ENCODE data around the gene PPARD.

The PPARD gene

DNA sequence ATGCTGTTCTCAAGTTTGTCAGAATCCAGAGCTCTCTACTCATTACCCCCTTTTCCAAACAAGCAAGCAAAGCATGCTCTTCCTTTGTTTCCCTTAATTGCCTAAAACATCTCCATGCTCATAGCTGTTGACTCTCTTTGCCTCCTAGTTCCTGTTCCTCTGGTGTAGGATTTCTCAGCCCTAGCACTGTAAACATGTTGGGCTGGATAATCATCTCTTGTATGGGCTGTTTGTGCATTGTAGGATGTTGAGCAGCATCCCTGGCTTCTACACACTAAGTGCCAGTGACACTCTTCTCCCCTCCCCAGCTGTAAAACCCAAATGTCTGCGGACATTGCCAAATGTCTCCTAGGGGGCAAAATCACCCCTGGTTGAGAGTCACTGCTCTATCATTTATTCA is 14.0 kb downstream of the PPARD start:
- Mint-ChIP-seq H3K9me3 (no peaks in the 10 kb centered on the region), H3K4me3 (no peak overlapping the region), H3K36me3 (peaks cover 40% of the 10 kb centered on the region), H3K27me3 (no peaks in the 10 kb centered on the region), H3K4me1 (peaks cover 29% of the 10 kb centered on the region), H3K27ac (peak overlapping the region; percentile 18)
- no peak for ATAC-seq (ENCODE audit: low read depth)
- DNase-seq (ENCODE audit: low spot score in 2 of 2): no peak

DNA sequence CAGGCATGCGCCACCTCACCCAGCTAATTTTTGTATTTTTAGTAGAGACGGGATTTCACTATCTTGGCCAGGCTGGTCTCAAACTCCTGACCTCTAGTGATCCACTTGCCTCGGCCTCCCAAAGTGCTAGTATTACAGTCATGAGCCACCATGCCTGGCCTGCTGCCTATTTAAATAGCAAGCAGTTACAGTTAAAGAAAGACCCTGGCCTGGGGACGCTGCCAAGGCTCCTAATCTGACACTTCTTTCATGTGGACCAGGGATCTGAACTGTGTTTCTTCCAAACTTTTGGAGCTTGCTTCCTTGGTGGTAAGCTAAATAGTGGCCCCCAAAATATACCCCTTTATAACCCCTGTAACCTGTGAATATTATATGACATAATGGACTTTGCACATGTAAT is 15.3 kb downstream of the PPARD start:
- Mint-ChIP-seq H3K4me3 (no peak overlapping the region), H3K27ac (no peak overlapping the region), H3K4me1 (peaks cover 37% of the 10 kb centered on the region), H3K9me3 (no peaks in the 10 kb centered on the region), H3K27me3 (no peaks in the 10 kb centered on the region), H3K36me3 (peaks cover 38% of the 10 kb centered on the region)
- DNase-seq (ENCODE audit: low spot score in 2 of 2) (no peak), ATAC-seq (ENCODE audit: low read depth) (no peak)

DNA sequence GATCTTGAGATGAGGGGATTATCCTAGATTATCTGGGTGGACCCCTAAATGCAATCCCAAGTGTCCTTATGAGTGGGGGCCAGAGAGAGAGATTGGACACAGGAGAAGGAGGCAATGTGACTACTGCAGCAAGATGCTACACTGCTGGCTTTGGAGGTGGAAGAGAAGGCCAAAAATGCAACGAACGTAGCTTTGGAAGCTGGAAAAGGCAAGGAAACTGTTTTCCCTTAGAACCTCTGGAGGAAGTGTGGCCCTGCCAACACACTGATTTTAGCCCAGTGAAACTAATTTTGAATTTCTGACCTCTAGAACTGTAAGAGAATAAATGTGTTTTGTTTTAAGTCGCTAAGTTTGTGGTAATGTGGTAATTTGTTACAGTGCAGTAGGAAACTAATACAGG is 15.7 kb downstream of the PPARD start:
- no peaks in the 10 kb centered on the region for H3K9me3 Mint-ChIP-seq
- H3K4me1 Mint-ChIP-seq: peaks cover 37% of the 10 kb centered on the region
- peaks cover 36% of the 10 kb centered on the region for H3K36me3 Mint-ChIP-seq
- no peaks in the 10 kb centered on the region for H3K27me3 Mint-ChIP-seq
- ATAC-seq (ENCODE audit: low read depth): no peak
- H3K4me3 Mint-ChIP-seq: no peak overlapping the region
- no peak overlapping the region for H3K27ac Mint-ChIP-seq
- DNase-seq (ENCODE audit: low spot score in 2 of 2): no peak

DNA sequence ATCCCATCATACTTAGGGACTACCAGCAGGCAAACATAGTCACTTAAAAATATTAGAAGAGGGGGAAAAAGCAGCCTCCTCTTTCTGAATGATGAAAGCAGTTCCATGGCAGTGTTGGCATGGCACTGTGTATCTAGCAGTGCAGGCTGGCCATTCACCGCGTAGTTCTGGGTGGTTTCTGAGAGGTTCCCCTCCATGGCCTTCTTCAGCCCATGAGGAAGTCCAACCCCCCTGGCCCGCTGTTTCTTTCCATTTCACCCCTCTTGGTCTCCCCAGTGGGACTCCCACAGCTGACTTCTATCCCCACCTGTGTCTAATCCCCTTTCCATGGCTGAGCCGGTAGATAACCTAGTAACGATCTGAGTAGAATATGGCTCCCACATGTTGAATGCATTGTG is 17.0 kb downstream of the PPARD start:
- no peaks in the 10 kb centered on the region for H3K27me3 Mint-ChIP-seq
- no peak overlapping the region for H3K4me3 Mint-ChIP-seq
- no peaks in the 10 kb centered on the region for H3K9me3 Mint-ChIP-seq
- peaks cover 35% of the 10 kb centered on the region for H3K36me3 Mint-ChIP-seq
- H3K27ac Mint-ChIP-seq: no peak overlapping the region
- peaks cover 41% of the 10 kb centered on the region for H3K4me1 Mint-ChIP-seq
- no peak for ATAC-seq (ENCODE audit: low read depth)
- DNase-seq (ENCODE audit: low spot score in 2 of 2): no peak

DNA sequence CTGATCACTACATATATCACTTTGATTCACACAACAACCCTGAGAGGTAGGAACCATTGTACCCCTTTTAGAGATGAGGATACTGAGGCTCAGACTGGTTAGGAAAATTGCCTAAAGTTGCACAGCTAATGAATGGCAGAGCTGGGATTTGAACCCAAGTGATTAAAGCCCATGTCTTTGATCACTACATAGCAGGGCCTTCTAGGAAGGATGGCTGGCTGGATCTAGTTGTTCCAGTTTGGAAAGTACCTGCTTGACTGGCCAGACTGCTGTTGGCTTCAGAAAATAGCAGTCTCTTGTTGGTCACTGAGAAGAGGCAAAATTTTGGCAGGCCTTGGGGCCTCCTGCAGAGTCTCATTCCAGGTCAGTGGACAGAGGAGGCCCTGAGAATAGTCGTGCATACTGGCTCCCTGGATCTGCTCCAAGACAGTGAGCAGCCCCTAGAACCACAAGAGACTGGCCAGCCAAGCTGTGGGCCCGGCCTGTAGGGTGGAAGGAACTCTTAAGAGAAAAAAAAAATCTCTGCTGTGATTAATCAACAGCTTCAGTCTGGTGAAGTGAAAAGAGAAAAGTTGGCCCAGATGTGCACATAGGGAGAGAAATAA is 17.5 kb downstream of the PPARD start:
- no peaks in the 10 kb centered on the region for H3K9me3 Mint-ChIP-seq
- H3K27me3 Mint-ChIP-seq: no peaks in the 10 kb centered on the region
- ATAC-seq (ENCODE audit: low read depth) (no peak), DNase-seq (ENCODE audit: low spot score in 2 of 2) (no peak)
- peaks cover 35% of the 10 kb centered on the region for H3K36me3 Mint-ChIP-seq
- no peak overlapping the region for H3K4me3 Mint-ChIP-seq
- no peak overlapping the region for H3K27ac Mint-ChIP-seq
- peaks cover 41% of the 10 kb centered on the region for H3K4me1 Mint-ChIP-seq

DNA sequence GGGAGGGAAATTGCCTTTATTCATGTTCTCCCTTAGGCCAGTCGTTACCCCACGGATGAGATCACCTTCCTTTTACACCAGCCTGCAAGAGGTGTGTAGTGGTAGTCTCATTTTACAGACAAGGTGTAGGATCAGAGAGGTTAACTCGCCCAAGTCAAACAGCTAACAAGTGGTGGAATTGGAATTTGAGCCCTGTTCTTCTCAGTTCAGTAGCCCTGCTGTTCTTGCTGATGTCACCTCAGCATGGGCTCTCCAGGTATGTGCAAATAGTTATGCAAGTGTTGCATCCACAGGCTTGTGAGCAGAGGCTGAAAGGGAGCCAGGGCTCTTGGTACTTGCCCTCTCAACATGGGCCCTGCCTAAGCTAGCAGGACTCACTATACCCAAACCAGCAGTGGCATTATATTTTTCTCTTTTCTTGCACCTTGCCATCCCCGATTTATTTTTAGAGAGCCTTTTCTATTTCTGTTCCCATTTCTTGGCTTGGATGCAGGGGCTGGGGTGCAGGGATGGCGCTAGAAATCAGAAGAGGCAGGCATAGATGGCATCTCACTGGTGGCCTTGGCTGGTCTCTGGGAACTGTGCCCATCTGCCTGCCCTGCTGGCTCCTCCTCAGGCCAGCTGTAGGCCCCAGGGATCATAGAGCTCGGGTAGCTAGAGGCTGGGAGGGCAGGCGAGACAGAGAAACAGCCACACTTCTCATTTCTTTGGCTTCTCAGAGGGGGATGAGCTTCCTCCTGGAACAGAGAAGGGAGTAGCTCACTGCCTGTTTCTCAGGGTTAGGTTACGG is 18.2 kb downstream of the PPARD start:
- Mint-ChIP-seq H3K27ac (peak overlapping the region; percentile 50), H3K4me3 (no peak overlapping the region), H3K27me3 (no peaks in the 10 kb centered on the region), H3K36me3 (peaks cover 34% of the 10 kb centered on the region), H3K4me1 (peaks cover 41% of the 10 kb centered on the region), H3K9me3 (no peaks in the 10 kb centered on the region)
- no peak for ATAC-seq (ENCODE audit: low read depth)
- DNase-seq (ENCODE audit: low spot score in 2 of 2): no peak

DNA sequence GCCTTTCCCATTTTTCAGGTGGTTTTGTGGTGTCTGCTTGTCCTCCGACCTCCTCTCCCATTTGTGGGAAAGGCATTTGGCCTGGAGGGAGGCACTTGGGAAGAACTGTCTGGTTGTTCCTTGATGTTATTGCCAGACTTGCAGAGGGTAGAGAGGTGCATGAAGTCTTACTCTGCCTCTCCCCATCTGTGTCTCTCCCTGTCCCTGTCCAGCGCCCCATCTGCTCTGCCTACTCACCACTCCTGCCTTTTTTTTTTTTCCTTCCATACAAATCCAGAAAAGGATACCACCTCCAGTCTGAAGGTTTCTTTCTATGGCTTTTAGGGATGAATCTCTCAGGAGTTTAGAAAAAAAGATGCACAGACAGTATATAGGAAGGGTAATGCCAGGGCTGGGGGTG is 19.8 kb downstream of the PPARD start:
- no peak for DNase-seq (ENCODE audit: low spot score in 2 of 2)
- H3K27me3 Mint-ChIP-seq: no peaks in the 10 kb centered on the region
- no peak for ATAC-seq (ENCODE audit: low read depth)
- no peak overlapping the region for H3K4me3 Mint-ChIP-seq
- H3K9me3 Mint-ChIP-seq: peaks cover 3% of the 10 kb centered on the region
- peaks cover 44% of the 10 kb centered on the region for H3K4me1 Mint-ChIP-seq
- peaks cover 34% of the 10 kb centered on the region for H3K36me3 Mint-ChIP-seq
- H3K27ac Mint-ChIP-seq: peak overlapping the region; percentile 47

DNA sequence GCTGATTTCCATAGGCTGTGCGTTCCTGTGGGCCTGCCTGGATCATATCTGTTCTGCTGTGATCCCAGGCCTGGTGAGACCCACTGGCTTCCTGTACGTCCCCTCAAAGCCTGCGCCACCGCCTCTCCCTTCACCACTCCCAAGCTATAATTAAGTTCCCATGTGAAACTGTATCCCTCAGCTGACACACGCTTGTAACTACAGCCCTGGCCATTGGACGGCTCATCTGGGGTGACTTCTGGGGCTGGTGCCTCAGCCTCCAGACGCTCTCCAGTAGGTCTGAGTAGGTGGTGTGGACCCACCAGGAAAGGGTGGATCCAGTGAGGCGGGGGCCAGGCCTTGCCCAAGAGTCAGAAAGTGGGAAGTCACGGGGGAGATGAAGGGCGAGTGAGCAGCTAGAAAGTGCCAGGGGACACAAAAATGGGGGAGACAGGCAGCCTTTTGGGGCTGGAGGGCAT is 21.0 kb downstream of the PPARD start:
- no peak for ATAC-seq (ENCODE audit: low read depth)
- Mint-ChIP-seq H3K9me3 (peaks cover 3% of the 10 kb centered on the region), H3K4me3 (no peak overlapping the region), H3K4me1 (peaks cover 41% of the 10 kb centered on the region), H3K27ac (no peak overlapping the region), H3K27me3 (no peaks in the 10 kb centered on the region), H3K36me3 (peaks cover 34% of the 10 kb centered on the region)
- DNase-seq (ENCODE audit: low spot score in 2 of 2): no peak

DNA sequence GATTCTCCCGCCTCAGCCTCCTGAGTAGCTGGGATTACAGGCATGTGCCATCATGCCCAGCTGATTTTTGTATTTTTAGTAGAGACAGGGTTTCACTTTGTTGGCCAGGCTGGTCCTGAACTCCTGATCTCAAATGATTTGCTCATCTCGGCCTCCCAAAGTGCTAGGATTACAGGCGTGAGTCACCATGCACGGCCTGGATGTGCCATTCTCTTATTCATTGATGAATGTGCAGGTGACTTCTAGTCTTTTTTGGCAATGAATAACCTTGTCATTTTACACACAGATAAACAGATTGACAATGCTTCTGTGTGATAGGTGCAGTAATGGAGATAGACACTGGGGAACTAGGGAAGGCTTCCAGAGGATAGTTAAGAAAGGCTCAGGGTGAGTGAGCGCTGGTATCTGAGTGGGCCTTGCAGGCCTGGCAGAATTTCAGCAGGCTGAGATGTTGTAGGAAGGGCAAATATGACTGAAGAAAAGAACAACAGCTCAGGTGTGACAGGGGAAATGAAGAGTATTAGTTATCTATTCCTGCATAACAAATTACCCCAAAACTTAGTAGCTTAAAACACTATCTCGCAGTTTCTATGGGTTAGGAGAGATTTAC is 23.3 kb downstream of the PPARD start:
- H3K36me3 Mint-ChIP-seq: peaks cover 30% of the 10 kb centered on the region
- no peak for ATAC-seq (ENCODE audit: low read depth)
- peaks cover 3% of the 10 kb centered on the region for H3K9me3 Mint-ChIP-seq
- no peak overlapping the region for H3K4me3 Mint-ChIP-seq
- no peak for DNase-seq (ENCODE audit: low spot score in 2 of 2)
- H3K4me1 Mint-ChIP-seq: peaks cover 51% of the 10 kb centered on the region
- H3K27ac Mint-ChIP-seq: peak overlapping the region; percentile 4
- H3K27me3 Mint-ChIP-seq: no peaks in the 10 kb centered on the region

DNA sequence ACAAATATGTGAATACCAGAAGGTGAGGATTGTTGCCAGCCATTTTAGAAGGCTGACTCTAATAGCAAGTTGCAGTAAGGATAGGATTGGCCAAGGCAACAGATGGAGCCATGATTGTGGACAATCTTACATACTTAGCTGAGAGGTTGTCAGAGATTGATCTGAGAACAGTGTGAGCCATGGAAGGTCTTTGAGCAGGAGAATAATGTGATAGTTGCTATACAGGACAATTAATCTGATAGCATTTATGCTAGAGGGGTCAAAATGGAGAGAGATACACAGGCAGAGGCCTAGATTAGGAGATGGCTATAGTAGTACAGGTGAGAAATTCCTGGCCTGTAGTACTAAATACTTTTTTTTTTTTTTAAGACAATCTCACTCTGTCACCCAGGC is 23.8 kb downstream of the PPARD start:
- Mint-ChIP-seq H3K27ac (no peak overlapping the region), H3K9me3 (peaks cover 3% of the 10 kb centered on the region), H3K27me3 (no peaks in the 10 kb centered on the region), H3K36me3 (peaks cover 27% of the 10 kb centered on the region), H3K4me3 (no peak overlapping the region), H3K4me1 (peaks cover 53% of the 10 kb centered on the region)
- ATAC-seq (ENCODE audit: low read depth) (no peak), DNase-seq (ENCODE audit: low spot score in 2 of 2) (no peak)

DNA sequence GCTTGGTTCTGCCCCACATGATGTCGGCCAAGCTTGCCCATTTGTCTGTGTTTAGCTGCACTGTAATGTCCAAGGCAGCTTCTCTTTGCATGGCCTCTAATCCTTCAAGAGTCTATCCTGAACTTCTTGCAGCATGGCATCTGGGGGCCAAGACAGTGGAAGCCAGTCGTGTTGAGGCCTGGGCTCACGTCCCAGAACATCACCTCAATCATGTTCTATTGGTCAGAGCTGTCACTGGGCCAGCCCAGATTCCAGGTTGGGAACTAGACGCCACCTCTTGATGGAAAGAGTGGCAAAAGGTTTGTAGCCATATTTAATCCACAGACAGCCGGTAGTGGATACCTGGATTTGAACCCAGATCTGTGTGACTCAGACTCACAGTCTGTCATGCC is 25.3 kb downstream of the PPARD start:
- Mint-ChIP-seq H3K4me3 (no peak overlapping the region), H3K9me3 (peaks cover 3% of the 10 kb centered on the region), H3K36me3 (peaks cover 24% of the 10 kb centered on the region), H3K27me3 (no peaks in the 10 kb centered on the region), H3K4me1 (peaks cover 49% of the 10 kb centered on the region), H3K27ac (no peak overlapping the region)
- no peak for DNase-seq (ENCODE audit: low spot score in 2 of 2)
- no peak for ATAC-seq (ENCODE audit: low read depth)

DNA sequence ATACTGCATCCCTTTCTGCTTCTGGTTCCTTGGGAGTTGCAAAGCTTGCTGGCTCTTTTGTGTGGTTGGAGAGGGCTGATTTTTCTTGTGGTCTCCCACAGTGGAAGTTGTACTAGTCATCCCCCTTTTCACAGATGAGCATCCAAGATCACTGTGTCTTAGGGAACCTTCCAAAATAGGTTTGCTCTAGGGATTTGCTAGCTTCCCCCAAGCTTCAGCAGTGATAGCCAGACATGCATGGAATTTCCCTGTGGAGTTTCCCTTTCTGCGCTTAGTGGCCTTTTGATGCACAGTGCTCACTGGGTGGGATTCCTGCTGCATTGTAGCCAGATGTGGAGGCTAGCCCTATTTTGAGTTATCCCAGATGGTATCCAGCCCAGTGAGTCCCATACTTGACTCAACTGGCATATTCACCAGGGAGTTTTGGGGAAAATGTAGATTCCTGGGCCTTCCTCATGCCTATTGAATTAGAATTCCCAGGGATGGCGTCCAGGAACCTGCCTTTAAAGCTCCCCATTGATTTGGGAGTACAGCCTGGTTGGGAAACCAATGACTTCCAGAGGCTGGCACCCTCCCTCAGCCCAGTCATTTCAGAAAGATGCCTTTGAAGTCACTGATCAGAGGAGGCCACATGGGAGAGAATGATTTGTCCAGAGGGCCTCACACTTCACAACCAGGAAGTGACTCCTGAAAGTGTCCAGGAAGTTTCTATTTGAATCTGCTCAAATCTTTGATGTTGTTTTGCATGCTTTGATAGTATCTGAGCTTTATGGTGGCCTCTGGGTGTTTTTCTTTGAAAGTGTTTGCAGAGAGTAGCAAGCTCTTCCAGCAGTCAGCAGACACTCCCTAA is 25.9 kb downstream of the PPARD start:
- peaks cover 3% of the 10 kb centered on the region for H3K9me3 Mint-ChIP-seq
- peaks cover 46% of the 10 kb centered on the region for H3K4me1 Mint-ChIP-seq
- peaks cover 21% of the 10 kb centered on the region for H3K36me3 Mint-ChIP-seq
- ATAC-seq (ENCODE audit: low read depth): no peak
- DNase-seq (ENCODE audit: low spot score in 2 of 2): no peak
- no peak overlapping the region for H3K27ac Mint-ChIP-seq
- no peak overlapping the region for H3K4me3 Mint-ChIP-seq
- H3K27me3 Mint-ChIP-seq: no peaks in the 10 kb centered on the region

DNA sequence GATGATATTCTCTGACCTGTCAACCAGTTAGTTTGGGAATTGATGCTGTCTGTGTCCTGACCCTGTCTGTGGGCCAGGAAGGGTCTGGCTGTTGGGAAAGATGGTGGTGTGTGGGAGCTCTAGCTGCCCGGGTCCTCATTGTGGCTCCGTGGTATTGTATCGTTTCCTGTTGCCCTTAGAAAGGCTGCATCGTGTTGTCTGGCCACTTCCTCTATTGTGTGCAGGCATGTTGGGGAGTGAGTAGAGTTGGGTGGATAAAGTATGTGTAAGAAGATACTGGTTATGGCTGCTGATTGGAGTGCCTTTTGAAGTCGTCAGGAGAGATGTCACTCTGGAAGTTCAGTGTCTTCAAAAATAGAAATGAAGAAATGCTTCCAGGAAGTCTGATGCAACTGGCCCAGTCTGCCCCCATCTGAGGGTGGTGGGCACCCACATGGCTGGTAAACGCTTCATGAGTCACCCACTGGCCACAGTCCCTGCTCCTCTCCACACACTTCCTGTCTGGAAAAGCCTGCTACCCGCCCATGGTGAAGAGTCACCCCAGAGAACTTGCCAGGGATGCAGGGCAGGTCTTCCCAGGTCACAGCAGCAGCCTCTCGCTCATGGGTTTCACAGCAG is 27.9 kb downstream of the PPARD start:
- peak in 1 of 2 donors; percentile 5 for DNase-seq (ENCODE audit: low spot score in 2 of 2)
- peak; percentile 92 for ATAC-seq (ENCODE audit: low read depth)
- H3K27ac Mint-ChIP-seq: no peak overlapping the region
- peak overlapping the region; percentile 46 for H3K4me3 Mint-ChIP-seq
- peaks cover 43% of the 10 kb centered on the region for H3K4me1 Mint-ChIP-seq
- no peaks in the 10 kb centered on the region for H3K27me3 Mint-ChIP-seq
- peaks cover 21% of the 10 kb centered on the region for H3K36me3 Mint-ChIP-seq
- peaks cover 3% of the 10 kb centered on the region for H3K9me3 Mint-ChIP-seq

Data from memory B cell (primary cell).